SU-DHL-6 (cell line): Measurements from ENCODE around the gene NTPCR.

ENCODE experiments used
- H2AFZ ChIP-seq: fragments of 200-600 bp; sonication (generic); 2 replicates; pipeline ENCODE4 v1.6.1; 2014; ENCODE audit warnings: low read depth, mild to moderate bottlenecking, moderate library complexity, mixed read lengths, antibody characterized with exemption, low read length; ENCODE audit not compliant: severe bottlenecking
- H3F3A ChIP-seq: fragments of 200-600 bp; shearing (Covaris generic); 2 replicates; pipeline ENCODE4 v1.6.0; 2016; ENCODE audit warnings: antibody characterized with exemption, mild to moderate bottlenecking; ENCODE audit not compliant: insufficient read depth
- H3K27ac ChIP-seq: fragments of 200-600 bp; sonication (generic); 2 replicates; pipeline ENCODE4 v1.5.1; 2016; ENCODE audit warnings: low read depth, mild to moderate bottlenecking, low read length, moderate library complexity, mixed read lengths
- H3K27me3 ChIP-seq: fragments of 200-600 bp; sonication (generic), shearing (Covaris generic); 2 replicates; pipeline ENCODE4 v1.6.0; 2014; ENCODE audit warnings: mild to moderate bottlenecking, low read length
- H3K36me3 ChIP-seq: fragments of 200-600 bp; sonication (generic); 2 replicates; pipeline ENCODE4 v1.6.1; 2014; ENCODE audit warnings: mild to moderate bottlenecking, low read length, mixed read lengths
- H3K4me2 ChIP-seq: fragments of 300-600, 200-600 bp; shearing (Covaris generic), sonication (generic); 2 replicates; pipeline ENCODE4 v1.6.0; 2014; ENCODE audit warnings: low read length, low read depth, mild to moderate bottlenecking; ENCODE audit not compliant: poor library complexity, severe bottlenecking
- H3K4me3 ChIP-seq: fragments of 200-600 bp; sonication (generic); 2 replicates; pipeline ENCODE4 v1.5.1; 2014; ENCODE audit warnings: antibody characterized with exemption, low read length, mild to moderate bottlenecking, mixed read lengths; ENCODE audit not compliant: insufficient read depth, poor library complexity, severe bottlenecking
- H3K79me2 ChIP-seq: fragments of 200-600 bp; sonication (generic); 2 replicates; pipeline ENCODE4 v1.6.1; 2014; ENCODE audit warnings: mild to moderate bottlenecking, low read length, moderate library complexity; ENCODE audit not compliant: insufficient read depth
- H3K9ac ChIP-seq: fragments of 200-600 bp; sonication (generic); 2 replicates; pipeline ENCODE4 v1.7.0; 2014; ENCODE audit warnings: mild to moderate bottlenecking, low read length
- H3K9me2 ChIP-seq: fragments of 200-600 bp; sonication (generic); replicated peaks from 2 replicates; pipeline ENCODE4 v1.6.1; 2014; ENCODE audit warnings: low read length; ENCODE audit not compliant: insufficient read depth
- H3K9me3 ChIP-seq: fragments of 200-600 bp; sonication (generic); 2 replicates; pipeline ENCODE4 v1.6.1; 2014; ENCODE audit warnings: low read length, mixed read lengths; ENCODE audit not compliant: insufficient read depth
- H4K20me1 ChIP-seq: fragments of 200-600 bp; sonication (generic); 2 replicates; pipeline ENCODE4 v1.6.1; 2014; ENCODE audit warnings: low read depth, mild to moderate bottlenecking, antibody characterized with exemption, low read length, moderate library complexity, mixed read lengths
- EZH2phosphoT487 ChIP-seq: fragments of 200-600 bp; sonication (generic), shearing (Covaris generic); conservative IDR thresholded peaks from 2 replicates; pipeline ENCODE4 v1.6.1; 2018; ENCODE audit warnings: mild to moderate bottlenecking, antibody characterized with exemption, low read length, moderate library complexity, mixed read lengths
- TF ChIP-seq, protein P1 (sequence below): fragments of 200-600 bp; sonication (generic); IDR thresholded peaks from one replicate; pipeline ENCODE4 v1.5.1; 2017; ENCODE audit warnings: antibody characterized with exemption, mild to moderate bottlenecking, low read length, moderate library complexity; ENCODE audit not compliant: insufficient read depth, poor library complexity, severe bottlenecking

The NTPCR gene

DNA sequence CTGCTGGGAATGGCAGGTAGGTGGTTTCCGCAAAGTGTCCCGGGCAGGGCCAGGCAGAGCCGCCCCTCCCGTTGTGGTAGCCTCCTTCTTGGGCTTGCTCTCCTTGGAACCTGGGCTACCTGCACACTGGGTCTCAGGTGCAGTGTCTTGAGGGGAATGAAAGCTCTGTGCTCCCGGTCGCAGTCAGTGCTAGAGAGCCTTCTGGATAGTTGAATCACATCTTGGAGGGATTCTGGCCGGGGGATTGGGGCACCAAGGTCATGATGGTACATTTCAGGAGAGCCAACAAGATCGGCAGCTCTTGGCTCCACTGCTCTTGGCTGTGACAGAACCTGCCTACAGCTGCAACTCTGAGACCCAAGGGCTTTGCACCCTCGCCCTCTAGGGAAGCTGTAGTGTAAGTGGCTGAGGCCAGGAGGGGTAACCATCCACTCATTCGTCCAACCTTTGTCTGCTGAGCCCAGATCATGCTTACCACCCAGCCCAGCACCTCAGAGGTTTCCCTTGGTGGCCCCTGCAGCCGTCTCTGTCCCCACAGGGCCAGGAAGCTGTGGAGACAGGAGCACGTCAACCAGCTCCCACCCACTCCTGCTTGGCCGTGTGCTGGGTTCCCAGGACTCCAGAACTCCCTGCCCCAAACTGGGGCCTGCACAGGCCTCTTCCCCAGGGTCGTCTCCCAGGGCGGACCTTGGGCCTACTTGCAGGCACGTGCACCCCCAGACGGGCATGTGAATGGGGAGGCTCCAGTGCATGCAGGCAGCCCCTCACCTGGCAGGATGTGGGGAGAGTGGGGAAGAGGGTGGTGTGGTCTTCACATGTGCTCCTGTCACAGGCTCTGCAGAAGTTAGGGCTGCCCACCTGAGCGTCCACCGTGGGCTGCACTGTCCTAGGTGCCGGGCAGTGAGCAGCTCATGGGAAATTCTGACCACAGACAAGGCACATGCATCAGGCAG, 40.0 kb downstream of the NTPCR start:
- no peaks in the 10 kb centered on the region for H3K36me3 ChIP-seq
- H3K27ac ChIP-seq = no peak overlapping the region
- H3K4me2 ChIP-seq = no peak overlapping the region
- H3K27me3 ChIP-seq = no peaks in the 10 kb centered on the region
- H2AFZ ChIP-seq = no peak overlapping the region
- H3K9me2 ChIP-seq = no peaks in the 10 kb centered on the region
- H3K9me3 ChIP-seq = peaks cover 9% of the 10 kb centered on the region; the same call in 1 of the 2 replicates
- TF ChIP-seq, protein P1, sequence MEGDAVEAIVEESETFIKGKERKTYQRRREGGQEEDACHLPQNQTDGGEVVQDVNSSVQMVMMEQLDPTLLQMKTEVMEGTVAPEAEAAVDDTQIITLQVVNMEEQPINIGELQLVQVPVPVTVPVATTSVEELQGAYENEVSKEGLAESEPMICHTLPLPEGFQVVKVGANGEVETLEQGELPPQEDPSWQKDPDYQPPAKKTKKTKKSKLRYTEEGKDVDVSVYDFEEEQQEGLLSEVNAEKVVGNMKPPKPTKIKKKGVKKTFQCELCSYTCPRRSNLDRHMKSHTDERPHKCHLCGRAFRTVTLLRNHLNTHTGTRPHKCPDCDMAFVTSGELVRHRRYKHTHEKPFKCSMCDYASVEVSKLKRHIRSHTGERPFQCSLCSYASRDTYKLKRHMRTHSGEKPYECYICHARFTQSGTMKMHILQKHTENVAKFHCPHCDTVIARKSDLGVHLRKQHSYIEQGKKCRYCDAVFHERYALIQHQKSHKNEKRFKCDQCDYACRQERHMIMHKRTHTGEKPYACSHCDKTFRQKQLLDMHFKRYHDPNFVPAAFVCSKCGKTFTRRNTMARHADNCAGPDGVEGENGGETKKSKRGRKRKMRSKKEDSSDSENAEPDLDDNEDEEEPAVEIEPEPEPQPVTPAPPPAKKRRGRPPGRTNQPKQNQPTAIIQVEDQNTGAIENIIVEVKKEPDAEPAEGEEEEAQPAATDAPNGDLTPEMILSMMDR = no peak
- TF ChIP-seq EZH2phosphoT487 = no peak
- no peaks in the 10 kb centered on the region for H4K20me1 ChIP-seq
- H3K4me3 ChIP-seq = no peak overlapping the region
- no peak overlapping the region for H3K9ac ChIP-seq
- no peaks in the 10 kb centered on the region for H3F3A ChIP-seq
- H3K79me2 ChIP-seq = no peaks in the 10 kb centered on the region

DNA sequence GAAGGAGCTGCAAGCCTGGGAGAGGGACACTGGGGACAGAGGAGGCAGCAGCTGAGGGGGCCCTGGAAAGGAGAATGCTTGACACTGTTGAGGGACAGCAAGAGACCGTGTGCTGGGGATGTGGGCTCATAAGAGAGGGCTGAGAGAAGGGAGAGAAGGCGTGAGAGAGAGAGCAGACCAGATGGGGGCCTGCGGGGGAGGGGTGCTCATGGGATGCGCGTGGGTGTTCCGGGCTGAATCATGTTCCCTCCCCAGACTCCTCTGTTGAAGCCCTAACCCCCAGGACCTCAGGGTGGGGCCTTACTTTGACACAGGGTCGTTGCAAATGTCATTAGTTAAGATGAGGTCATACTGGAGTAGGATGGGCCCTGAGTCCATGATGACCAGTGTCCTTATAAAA, 40.8 kb downstream of the NTPCR start:
- Histone ChIP-seq H4K20me1 (no peaks in the 10 kb centered on the region), H3K4me3 (no peak overlapping the region), H3K27me3 (no peaks in the 10 kb centered on the region), H3K27ac (no peak overlapping the region), H3K79me2 (no peaks in the 10 kb centered on the region), H3K9ac (no peak overlapping the region), H3K9me3 (peaks cover 9% of the 10 kb centered on the region; the same call in 1 of the 2 replicates), H2AFZ (no peak overlapping the region), H3F3A (no peaks in the 10 kb centered on the region), H3K9me2 (no peaks in the 10 kb centered on the region), H3K4me2 (no peak overlapping the region), H3K36me3 (no peaks in the 10 kb centered on the region)
- no peak for TF ChIP-seq EZH2phosphoT487
- TF ChIP-seq, protein P1 = no peak

DNA sequence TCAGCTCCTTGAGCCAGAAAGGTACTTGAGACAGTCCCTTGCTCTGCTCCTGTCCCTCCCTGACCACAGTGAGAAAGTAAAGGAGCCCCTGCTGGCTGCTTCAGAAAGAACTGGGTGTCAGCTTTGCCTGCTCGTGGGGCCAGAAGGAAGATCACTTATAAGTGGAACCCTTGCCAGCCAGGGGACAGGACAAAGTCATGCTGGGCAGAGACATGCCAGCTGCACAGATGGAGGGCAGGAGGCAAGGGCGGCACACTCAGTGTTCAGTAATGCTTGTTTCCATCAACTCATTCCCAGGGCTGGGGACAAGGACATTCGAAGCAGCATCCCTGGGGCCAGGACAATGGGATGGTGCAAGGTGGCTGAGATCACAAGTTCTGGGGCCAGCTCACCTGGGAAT, 41.8 kb downstream of the NTPCR start:
- H3K9me3 ChIP-seq = peaks cover 9% of the 10 kb centered on the region; the same call in 1 of the 2 replicates
- H3K9me2 ChIP-seq = no peaks in the 10 kb centered on the region
- no peaks in the 10 kb centered on the region for H3F3A ChIP-seq
- no peaks in the 10 kb centered on the region for H3K79me2 ChIP-seq
- no peak overlapping the region for H3K4me3 ChIP-seq
- no peak for TF ChIP-seq EZH2phosphoT487
- TF ChIP-seq, protein P1 = no peak
- H3K4me2 ChIP-seq = no peak overlapping the region
- no peak overlapping the region for H3K9ac ChIP-seq
- no peaks in the 10 kb centered on the region for H3K27me3 ChIP-seq
- H3K36me3 ChIP-seq = no peaks in the 10 kb centered on the region
- H2AFZ ChIP-seq = no peak overlapping the region
- H4K20me1 ChIP-seq = no peaks in the 10 kb centered on the region
- H3K27ac ChIP-seq = no peak overlapping the region
